NCI-H524 treated with DMSO at 0.1 percent for 48 hours (cell line): ENCODE measurements around the gene LTF.
"Not testable (repeated sequence)": the region's sequence is repeated elsewhere in the genome, so short reads cannot be mapped to it uniquely, and the experiment has no call there.

Experiments used
- DNase-seq: peaks from one replicate; lab custom pipeline; 2025; lab: John Stamatoyannopoulos, UW

LTF gene

GRCh38 chr3:46440531-46441294, 24.0 kb downstream of the LTF start:
- peak; percentile 51 for DNase-seq

GRCh38 chr3:46438831-46439230, 25.9 kb downstream of the LTF start:
- no peak for DNase-seq

DNA sequence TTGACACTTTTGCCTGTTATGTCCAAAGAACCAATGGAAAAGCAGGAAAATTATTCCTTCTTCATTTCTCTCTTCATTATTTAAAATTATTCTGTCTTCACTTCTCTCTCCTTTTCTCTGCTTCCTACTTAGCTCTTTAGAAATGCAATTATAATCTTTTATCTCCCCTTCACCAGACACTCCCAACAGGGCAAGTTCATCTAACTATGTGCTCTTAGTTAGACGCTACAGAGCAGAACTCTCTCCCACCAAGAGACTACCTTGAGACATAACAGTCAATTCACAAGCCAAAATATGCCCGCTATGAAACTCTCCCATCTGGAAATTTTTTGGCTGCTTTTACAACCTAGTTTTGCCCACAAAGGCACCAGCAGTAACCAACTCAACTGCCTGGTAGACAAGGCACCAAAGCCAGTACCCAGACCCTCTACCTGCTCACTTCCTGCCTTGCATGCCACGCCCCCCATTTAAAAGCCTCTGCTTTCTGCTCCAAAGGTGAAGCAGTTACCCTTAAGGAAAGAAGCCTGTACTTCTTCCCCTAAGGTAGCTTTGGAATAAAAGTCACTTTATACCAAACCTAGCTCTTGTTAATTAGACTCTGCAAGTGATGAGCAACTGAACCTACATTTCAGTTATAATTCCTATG, 29.5 kb downstream of the LTF start:
- DNase-seq, result no peak

DNA sequence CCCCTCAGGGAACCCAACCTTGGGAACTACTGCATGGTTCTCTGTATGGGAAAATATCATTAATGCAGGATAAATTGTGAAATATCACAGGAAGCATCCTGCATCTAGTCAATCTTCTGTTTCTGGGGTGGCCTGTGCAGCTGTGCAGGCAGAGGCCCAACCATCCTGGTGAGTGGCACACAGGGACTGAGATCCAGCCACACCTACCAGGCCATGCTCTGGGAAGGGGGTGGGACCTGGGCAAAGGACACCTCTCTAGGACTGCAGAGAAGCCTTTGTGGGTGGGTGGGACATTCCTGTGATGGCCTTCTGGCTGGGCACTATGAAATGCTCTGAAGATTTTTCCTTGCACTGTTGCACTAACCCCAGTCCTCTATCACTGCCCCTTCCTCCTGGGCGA, 30.9 kb downstream of the LTF start:
- no peak for DNase-seq

DNA sequence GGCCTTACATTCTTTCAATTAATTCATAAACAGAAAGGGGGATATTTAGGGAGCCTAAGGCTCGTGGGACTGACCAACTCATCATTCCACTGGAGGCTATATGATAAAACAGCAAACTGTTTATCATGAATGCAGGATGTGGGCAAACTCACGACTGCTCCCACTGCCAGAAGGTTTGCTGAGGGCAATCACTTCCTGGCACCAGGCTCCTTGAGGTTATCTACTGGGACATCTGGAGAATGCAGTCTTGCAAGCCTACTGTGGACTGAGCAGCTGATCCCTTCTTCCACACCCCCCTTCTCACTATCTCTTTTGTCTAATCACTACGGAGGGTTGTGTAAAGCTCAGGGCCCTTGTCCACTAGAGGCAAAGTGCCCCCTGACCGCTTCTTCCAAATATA, 31.6 kb downstream of the LTF start:
- DNase-seq, result not testable (repeated sequence)

- not testable (repeated sequence) for DNase-seq
Measured at GRCh38 chr3:46431905-46432304, 32.8 kb downstream of the LTF start.

DNA sequence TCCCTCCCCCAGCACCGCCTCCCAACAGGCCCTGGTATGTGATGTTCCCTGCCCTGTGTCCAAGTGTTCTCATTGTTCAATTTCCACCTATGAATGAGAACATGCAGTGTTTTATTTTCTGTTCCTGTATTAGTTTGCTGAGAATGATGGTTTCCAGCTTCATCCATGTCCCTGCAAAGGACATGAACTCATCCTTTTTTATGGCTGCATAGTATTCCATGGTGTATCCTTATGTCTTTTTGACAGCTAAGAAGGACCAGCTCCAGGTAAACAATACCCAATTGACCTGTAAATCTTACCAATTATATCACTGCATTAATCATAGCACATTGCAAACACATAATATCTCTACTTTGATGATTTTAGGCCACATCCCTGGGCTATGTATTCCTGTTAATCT, 33.8 kb downstream of the LTF start:
- not testable (repeated sequence) for DNase-seq

- DNase-seq, result no peak
Measured at GRCh38 chr3:46429671-46430070, 35.0 kb downstream of the LTF start.

DNA sequence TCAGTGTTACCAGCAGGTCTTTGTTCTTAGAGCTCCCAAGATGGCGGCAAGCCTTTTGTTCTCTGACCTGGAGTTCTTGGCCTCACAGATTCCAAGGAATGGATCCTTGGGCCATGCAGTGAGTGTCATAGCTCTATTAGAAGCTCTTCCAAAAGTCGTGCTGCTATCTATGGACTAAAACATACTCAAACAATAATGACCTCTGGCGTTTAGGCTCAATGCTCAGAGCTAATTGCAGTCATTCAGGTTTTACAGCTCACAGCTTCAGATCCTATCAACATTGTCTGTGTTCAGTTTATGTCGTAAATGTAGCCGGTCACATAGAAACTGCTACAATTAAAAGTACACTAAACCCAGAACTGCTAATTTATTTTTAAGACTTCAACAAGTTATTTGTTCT, 35.5 kb downstream of the LTF start:
- no peak for DNase-seq

GRCh38 chr3:46427916-46428833, 36.5 kb downstream of the LTF start:
- no peak for DNase-seq

DNA sequence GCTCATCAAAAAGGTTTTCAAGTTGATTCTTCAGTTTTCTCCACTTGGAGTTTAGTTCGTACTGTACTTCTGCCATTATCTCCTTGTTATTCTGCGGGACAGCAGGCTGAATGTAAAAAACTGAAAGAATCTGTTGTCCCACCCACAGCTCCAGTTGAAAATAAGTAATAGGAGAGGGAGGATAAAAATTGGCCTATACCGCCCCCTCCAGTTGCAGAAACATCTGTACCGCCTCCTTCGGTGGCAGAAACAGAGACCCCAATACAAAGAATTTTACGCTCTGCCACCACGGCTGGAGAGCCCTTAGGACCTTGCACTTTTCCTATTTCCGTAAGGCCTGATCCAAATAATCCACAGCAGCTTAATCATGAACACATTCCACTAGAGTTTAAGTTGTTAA, 37.3 kb downstream of the LTF start:
- DNase-seq, result not testable (repeated sequence)

- not testable (repeated sequence) for DNase-seq
Measured at GRCh38 chr3:46426476-46426875, 38.2 kb downstream of the LTF start.

- DNase-seq, result no peak
Measured at GRCh38 chr3:46423588-46423987, 41.1 kb downstream of the LTF start.

- DNase-seq, result no peak
Measured at GRCh38 chr3:46422617-46423016, 42.1 kb downstream of the LTF start.

DNA sequence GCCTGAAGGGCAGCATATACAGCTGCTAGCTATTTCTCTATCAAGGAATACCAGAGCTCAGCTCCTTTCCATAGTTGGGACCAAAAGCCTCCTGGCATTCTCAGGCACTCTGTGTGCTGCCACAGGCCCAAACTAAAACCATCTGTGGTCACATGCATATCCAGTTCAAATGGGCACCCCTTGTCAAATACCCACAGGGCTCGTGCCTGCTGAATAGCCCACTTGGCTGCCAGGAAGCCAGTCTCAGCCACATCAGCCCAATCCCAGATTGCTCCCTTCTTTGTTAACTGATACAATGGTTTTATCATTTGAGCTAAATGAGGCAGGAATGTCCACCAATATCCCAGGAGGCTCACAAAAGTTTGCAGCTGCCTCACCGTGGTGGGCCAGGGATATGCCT, 43.8 kb downstream of the LTF start:
- no peak for DNase-seq

DNA sequence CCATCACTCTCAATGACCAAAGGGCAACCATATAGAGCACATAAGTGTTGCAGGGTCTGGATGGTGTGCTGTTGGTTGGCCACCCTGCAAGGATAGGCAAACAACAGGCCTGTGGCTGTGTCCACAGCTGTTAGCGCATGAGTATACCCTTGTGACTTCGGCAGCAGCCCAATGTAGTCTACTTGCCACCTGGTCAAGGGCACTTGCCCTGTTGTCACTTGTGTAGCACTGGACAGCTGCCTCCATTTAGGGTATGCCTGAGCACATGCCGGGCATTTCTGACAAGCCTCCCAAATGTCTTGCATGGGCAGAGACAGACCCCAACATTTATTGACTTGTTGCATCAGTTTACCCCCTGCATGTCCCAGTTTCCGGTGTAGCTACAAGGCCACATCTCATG, 44.9 kb downstream of the LTF start:
- no peak for DNase-seq

DNA sequence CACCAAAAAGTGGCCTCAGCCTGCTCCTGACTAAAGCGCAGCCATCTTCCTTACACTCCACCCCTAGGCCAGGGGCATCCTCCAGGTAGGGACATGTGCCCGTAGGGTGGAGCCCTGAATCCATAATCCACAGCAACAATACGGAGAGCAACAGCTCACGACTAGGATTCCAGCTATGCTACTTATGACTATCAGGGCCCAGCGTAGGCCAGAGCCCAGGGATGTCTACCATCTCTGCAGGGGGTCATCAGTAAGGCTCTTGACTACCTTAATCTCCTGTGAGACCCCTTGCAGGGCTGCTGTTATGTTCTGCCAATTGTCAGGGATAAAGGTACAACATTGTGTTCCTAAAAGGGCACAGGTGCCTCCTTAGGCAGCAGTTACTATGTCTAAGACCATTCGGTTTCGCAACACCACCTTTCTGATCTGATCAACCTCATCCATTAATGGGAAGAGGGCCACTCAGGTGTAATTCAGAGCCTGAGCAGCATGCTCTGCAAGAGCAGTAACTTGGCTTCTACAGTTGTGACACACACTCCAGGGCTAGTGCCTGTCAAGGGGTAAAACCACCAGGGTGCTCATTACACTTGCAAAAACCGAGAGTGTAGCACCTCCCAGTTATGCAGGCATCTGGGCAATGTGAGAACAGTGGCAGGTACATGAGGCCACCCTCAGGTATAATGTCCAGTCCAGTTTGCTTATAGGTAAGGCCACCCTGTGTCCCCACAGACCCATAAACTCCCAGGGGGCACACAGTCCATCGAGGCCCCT, 46.7 kb downstream of the LTF start:
- DNase-seq, result no peak

GRCh38 chr3:46416811-46417510, 47.7 kb downstream of the LTF start:
- no peak for DNase-seq

- peak; percentile 79 for DNase-seq
Measured at GRCh38 chr3:46416125-46416810, 48.4 kb downstream of the LTF start.

GRCh38 chr3:46414739-46415138, 50.0 kb downstream of the LTF start:
- no peak for DNase-seq

- DNase-seq, result no peak
Measured at GRCh38 chr3:46413951-46414350, 50.8 kb downstream of the LTF start.
